Raji (cell line): Measurements from ENCODE around the gene TRIM14.
A peak's percentile ranks its signal among the peaks of the same experiment; 100 is the strongest.

Experiments used
- POLR2A ChIP-seq: IDR thresholded peaks from 2 replicates; pipeline ENCODE4 v1.6.1; 2011; ENCODE audit warnings: low read depth, low read length, control low read depth; ENCODE audit not compliant: insufficient read depth

TRIM14 gene

GRCh38 chr9:98054376-98054951, 64.6 kb downstream of the TRIM14 start:
- no peak for TF ChIP-seq POLR2A

GRCh38 chr9:98050351-98050750, 68.7 kb downstream of the TRIM14 start:
- no peak for TF ChIP-seq POLR2A

- no peak for TF ChIP-seq POLR2A
Measured at GRCh38 chr9:98049288-98050072, 69.5 kb downstream of the TRIM14 start.

- no peak for TF ChIP-seq POLR2A
Measured at GRCh38 chr9:98047002-98047401, 72.0 kb downstream of the TRIM14 start.

- no peak for TF ChIP-seq POLR2A
Measured at GRCh38 chr9:98046180-98046543, 72.9 kb downstream of the TRIM14 start.

GRCh38 chr9:98045234-98046179, 73.5 kb downstream of the TRIM14 start:
- peak; percentile 71 for TF ChIP-seq POLR2A

- peak; percentile 52; the same call in 1 of the 2 replicates for TF ChIP-seq POLR2A
Measured at GRCh38 chr9:98043915-98044314, 75.1 kb downstream of the TRIM14 start.

DNA sequence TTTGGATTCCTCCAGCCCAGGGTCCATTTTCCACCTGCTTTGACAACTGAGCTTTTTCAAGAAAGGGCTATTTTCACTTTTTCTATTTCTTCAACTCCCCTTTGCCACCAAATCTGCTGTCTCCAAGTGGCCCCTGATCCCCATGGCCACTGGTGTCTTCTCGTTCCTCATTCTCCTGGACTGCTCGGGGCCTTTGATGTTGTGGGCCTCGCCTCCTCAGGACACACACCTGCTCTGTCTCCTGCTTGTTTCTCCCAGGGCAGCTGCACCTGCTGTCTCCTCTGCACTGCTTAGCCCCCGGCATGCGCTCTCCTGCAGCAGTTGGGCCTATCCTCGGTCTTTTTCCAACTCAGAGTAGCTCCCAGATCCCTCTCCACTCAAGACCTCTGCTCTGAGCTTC, 78.8 kb downstream of the TRIM14 start:
- no peak for TF ChIP-seq POLR2A

DNA sequence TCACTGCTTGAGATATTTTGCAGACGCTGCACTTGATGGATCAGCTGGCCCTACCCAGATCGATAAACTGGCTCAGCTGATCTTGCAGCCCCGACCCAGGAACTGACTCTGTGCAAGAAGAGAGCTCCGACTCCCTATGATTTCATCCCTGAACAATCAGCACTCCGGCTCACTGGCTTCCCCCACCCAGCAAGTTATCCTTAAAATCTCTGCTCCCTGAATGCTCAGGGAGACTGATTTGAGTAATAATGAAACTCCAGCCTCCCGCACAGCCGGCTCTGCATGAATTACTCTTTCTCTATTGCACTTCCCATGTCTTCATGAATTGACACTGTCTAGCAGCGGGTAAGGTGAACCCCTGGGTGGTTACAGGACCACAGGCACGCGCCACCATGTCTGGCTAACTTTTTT, 79.4 kb downstream of the TRIM14 start:
- no peak for TF ChIP-seq POLR2A

- TF ChIP-seq POLR2A = peak; percentile 42; the same call in 1 of the 2 replicates
Measured at GRCh38 chr9:98038958-98039357, 80.1 kb downstream of the TRIM14 start.

DNA sequence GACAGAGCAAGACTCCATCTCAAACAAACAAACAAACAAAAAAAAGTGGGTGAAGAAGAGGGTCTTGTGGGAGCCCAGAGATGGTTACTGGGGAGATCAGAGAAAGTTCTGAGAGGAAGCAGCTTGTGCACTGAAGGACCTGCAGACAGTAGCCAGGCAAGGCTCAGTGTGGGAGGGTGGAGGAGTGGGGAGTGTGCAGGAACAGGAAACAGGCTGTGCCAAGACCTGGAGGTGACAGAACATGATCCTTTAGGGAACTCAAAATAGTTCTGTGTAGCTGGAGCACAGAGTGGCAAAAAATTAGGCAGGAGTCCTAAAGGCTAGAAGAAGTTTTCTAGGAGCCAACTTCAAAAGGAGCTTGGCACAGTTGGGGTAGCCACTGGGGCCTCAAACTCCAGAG, 81.7 kb downstream of the TRIM14 start:
- TF ChIP-seq POLR2A = no peak

- 0 out of 2 replicates have a peak, but pooled peaks have one; percentile 15 for TF ChIP-seq POLR2A
Measured at GRCh38 chr9:98034593-98035546, 84.2 kb downstream of the TRIM14 start.

DNA sequence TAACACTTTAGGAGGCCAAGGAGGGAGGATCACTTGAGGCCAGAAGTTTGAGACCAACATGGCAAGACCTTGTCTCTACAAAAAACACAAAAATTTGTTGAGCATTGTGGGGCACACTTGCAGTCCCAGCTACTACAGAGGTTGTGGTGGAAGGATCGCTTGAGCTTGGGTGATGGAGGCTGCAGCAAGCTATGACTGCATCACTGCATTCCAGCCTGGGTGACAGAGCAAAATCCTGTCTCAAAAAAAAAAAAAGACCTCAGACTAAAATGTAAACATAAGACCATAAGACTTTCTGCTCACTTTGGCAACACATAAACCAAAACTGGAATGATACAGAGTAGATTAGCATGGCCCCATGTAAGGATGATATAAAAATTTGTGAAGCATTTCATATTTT, 87.1 kb downstream of the TRIM14 start:
- TF ChIP-seq POLR2A = no peak

- no peak for TF ChIP-seq POLR2A
Measured at GRCh38 chr9:98031169-98031568, 87.9 kb downstream of the TRIM14 start.
